K562 (cell line): ENCODE data around the gene EN1.

Experiments used
- CAMTA2 ChIP-seq: fragments of 250-450 bp; sonication (Bioruptor Pico); conservative IDR thresholded peaks from 2 replicates; pipeline ENCODE4 v1.5.1; 2022
- DNMT1 ChIP-seq: fragments of 450-650 bp; IDR thresholded peaks from 2 replicates; pipeline ENCODE4 v1.6.1; 2016; ENCODE audit warnings: antibody characterized with exemption, mild to moderate bottlenecking
- ETV1 ChIP-seq: fragments of 450-650 bp; conservative IDR thresholded peaks from 2 replicates; pipeline ENCODE4 v1.6.1; 2016; ENCODE audit warnings: missing genetic modification characterization, control low read depth, low read depth, missing compliant biosample characterization
- EZH2 ChIP-seq: IDR thresholded peaks from 2 replicates; pipeline ENCODE4 v1.6.1; 2012; ENCODE audit warnings: low read depth, mild to moderate bottlenecking, inconsistent platforms, low read length, borderline replicate concordance
- SETDB1 ChIP-seq: IDR thresholded peaks from one replicate; pipeline ENCODE4 v1.6.1; 2012; ENCODE audit warnings: low read length, control low read depth, inconsistent platforms
- SIN3B ChIP-seq: fragments of 450-650 bp; IDR thresholded peaks from 2 replicates; pipeline ENCODE4 v1.6.1; 2017; ENCODE audit warnings: low read depth, mild to moderate bottlenecking, moderate library complexity
- SMARCC2 ChIP-seq: fragments of 450-650 bp; IDR thresholded peaks from 2 replicates; pipeline ENCODE4 v1.6.1; 2017; ENCODE audit warnings: antibody characterized with exemption, moderate library complexity, mild to moderate bottlenecking, low read depth
- ZNF695 ChIP-seq: fragments of 450-650 bp; formaldehyde crosslinking; IDR thresholded peaks from 2 replicates; pipeline ENCODE4 v1.4.0; 2020; ENCODE audit warnings: mild to moderate bottlenecking, moderate library complexity

GRCh38 chr2:118881490-118882129 lies 34.2 kb upstream of the EN1 start:
- no peak for TF ChIP-seq SMARCC2
- no peak for TF ChIP-seq ETV1
- TF ChIP-seq DNMT1, result no peak
- no peak for TF ChIP-seq ZNF695 (CRISPR knock-in tag)
- no peak for TF ChIP-seq CAMTA2
- TF ChIP-seq EZH2, result no peak
- TF ChIP-seq SIN3B, result no peak
- TF ChIP-seq SETDB1, result no peak
